Large intestine (tissue), 3 donors: ENCODE measurements around the gene NAMPT. TPM values are rescaled to one million over a fixed set of nuclear protein-coding genes. Genes with fewer than 3 reads are reported as not detected.
"Not testable (repeated sequence)": the region's sequence is repeated elsewhere in the genome, so short reads cannot be mapped to it uniquely, and the experiment has no call there.

Experiments used
- DNase-seq, 2 donors: peaks; one replicate each; pipeline versions ENCODE4 v3.0.0 to v3.0.0-alpha.2; 2013
- H3K27ac ChIP-seq: one replicate; pipeline ENCODE4 v1.5.1; 2013; ENCODE audit warnings: low read length
- H3K27me3 ChIP-seq: 2 replicates; pipeline ENCODE4 v1.6.1; 2013; ENCODE audit warnings: low read length; ENCODE audit not compliant: control insufficient read depth, insufficient read depth
- H3K36me3 ChIP-seq: 2 replicates; pipeline ENCODE4 v1.6.1; 2013; ENCODE audit warnings: low read length; ENCODE audit not compliant: control insufficient read depth, insufficient read depth
- H3K4me1 ChIP-seq: one replicate; pipeline ENCODE4 v1.6.1; 2013; ENCODE audit warnings: low read length; ENCODE audit not compliant: control insufficient read depth, insufficient read depth
- H3K4me3 ChIP-seq: one replicate; pipeline ENCODE4 v1.5.1; 2013; ENCODE audit warnings: low read length
- H3K9me3 ChIP-seq: one replicate; pipeline ENCODE4 v1.6.1; 2013; ENCODE audit warnings: mild to moderate bottlenecking, low read depth, low read length, moderate library complexity; ENCODE audit not compliant: control insufficient read depth
- WGBS: methylation state at CpG from one replicate; pipeline ENCODE4 v1.1.5; 2013; ENCODE audit warnings: low lambda C conversion rate; ENCODE audit not compliant: insufficient coverage; 5-methylcytosine and 5-hydroxymethylcytosine counted together
- polyA plus RNA-seq: library from polyadenylated mRNA; unstranded; fragments of 120-200 nt; gene quantifications from one replicate; pipeline ENCODE4 v1.2.1, GENCODE V29; 2013

The NAMPT gene
- polyA plus RNA-seq, 1 donor, result 111 TPM

DNA sequence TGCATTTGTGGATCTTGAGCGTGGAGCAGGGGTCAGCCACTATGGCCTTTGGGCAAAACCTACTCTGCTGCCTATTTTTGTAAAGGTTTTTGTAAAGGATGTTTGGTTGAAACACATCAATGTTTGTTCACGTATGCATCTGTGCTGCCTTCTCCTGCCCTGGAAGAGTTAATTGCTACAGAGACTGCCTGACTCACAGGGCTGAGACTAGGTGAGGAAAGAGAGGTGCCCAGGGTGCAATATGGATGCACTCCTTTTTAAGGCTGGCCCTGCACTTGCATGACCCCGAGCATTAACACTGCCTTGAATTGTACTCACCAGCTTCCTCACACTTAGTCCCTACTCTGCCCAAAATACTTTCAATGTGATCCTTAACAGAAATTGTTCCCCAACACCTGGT lies 20.9 kb upstream of the NAMPT start:
- DNase-seq, result no peak
- H3K4me3 ChIP-seq, result no peak overlapping the region
- H3K4me1 ChIP-seq, result no peaks in the 10 kb centered on the region
- no peak overlapping the region for H3K27ac ChIP-seq
- no peaks in the 10 kb centered on the region for H3K9me3 ChIP-seq
- no peaks in the 10 kb centered on the region for H3K36me3 ChIP-seq
- no peaks in the 10 kb centered on the region for H3K27me3 ChIP-seq
- 100% methylated on average over 1 of the region's 3 CpGs for WGBS

GRCh38 chr7:106304568-106304967 lies 19.8 kb upstream of the NAMPT start:
- 100% methylated on average over 1 of the region's 2 CpGs for WGBS
- Histone ChIP-seq H3K4me3 (no peak overlapping the region), H3K9me3 (no peaks in the 10 kb centered on the region), H3K27me3 (no peaks in the 10 kb centered on the region), H3K4me1 (no peaks in the 10 kb centered on the region), H3K27ac (no peak overlapping the region), H3K36me3 (no peaks in the 10 kb centered on the region)
- DNase-seq, result no peak

DNA sequence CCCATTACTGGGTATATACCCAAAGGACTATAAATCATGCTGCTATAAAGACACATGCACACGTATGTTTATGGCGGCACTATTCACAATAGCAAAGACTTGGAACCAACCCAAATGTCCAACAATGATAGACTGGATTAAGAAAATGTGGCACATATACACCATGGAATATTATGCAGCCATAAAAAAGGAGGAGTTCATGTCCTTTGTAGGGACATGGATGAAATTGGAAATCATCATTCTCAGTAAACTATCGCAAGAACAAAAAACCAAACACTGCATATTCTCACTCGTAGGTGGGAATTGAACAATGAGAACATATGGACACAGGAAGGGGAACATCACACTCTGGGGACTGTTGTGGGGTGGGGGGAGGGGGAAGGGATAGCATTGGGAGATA lies 13.8 kb upstream of the NAMPT start:
- no CpG with 5 or more reads among the region's 4 CpGs for WGBS
- H3K4me1 ChIP-seq, result not testable (repeated sequence)

GRCh38 chr7:106298155-106298554 lies 13.4 kb upstream of the NAMPT start:
- WGBS, result no CpG with 5 or more reads among the region's 4 CpGs
- not testable (repeated sequence) for H3K9me3 ChIP-seq, H3K36me3 ChIP-seq, H3K27ac ChIP-seq, H3K4me1 ChIP-seq, DNase-seq, H3K27me3 ChIP-seq, H3K4me3 ChIP-seq

More for the DNA sequence above, 13.8 kb upstream of the NAMPT start:
- not testable (repeated sequence) for H3K9me3 ChIP-seq, H3K4me3 ChIP-seq, H3K27ac ChIP-seq, DNase-seq, H3K27me3 ChIP-seq, H3K36me3 ChIP-seq

GRCh38 chr7:106294334-106294733 lies 9.6 kb upstream of the NAMPT start:
- Histone ChIP-seq H3K9me3 (no peaks in the 10 kb centered on the region), H3K4me3 (no peak overlapping the region), H3K36me3 (no peaks in the 10 kb centered on the region), H3K27me3 (no peaks in the 10 kb centered on the region), H3K4me1 (peaks cover 14% of the 10 kb centered on the region), H3K27ac (no peak overlapping the region)
- WGBS, result no CpG with 5 or more reads among the region's 2 CpGs
- DNase-seq, result no peak

- H3K4me1 ChIP-seq, result peaks cover 14% of the 10 kb centered on the region
- DNase-seq, result peak in 1 of 2 donors; percentile 31
- no peaks in the 10 kb centered on the region for H3K9me3 ChIP-seq
- H3K27me3 ChIP-seq, result no peaks in the 10 kb centered on the region
- no peaks in the 10 kb centered on the region for H3K36me3 ChIP-seq
- H3K4me3 ChIP-seq, result no peak overlapping the region
- peak overlapping the region; percentile 95 for H3K27ac ChIP-seq
- 50% methylated on average over 2 of the region's 4 CpGs for WGBS
These were observed 6.5 kb upstream of the NAMPT start for GRCh38 chr7:106291247-106291646.

GRCh38 chr7:106290319-106290718 lies 5.5 kb upstream of the NAMPT start:
- H3K36me3 ChIP-seq, result no peaks in the 10 kb centered on the region
- H3K27me3 ChIP-seq, result no peaks in the 10 kb centered on the region
- no peaks in the 10 kb centered on the region for H3K9me3 ChIP-seq
- 40% methylated on average over 1 of the region's 5 CpGs for WGBS
- DNase-seq, result peak; percentile 95 to 98
- peaks cover 14% of the 10 kb centered on the region for H3K4me1 ChIP-seq
- no peak overlapping the region for H3K4me3 ChIP-seq
- H3K27ac ChIP-seq, result peak overlapping the region; percentile 95

DNA sequence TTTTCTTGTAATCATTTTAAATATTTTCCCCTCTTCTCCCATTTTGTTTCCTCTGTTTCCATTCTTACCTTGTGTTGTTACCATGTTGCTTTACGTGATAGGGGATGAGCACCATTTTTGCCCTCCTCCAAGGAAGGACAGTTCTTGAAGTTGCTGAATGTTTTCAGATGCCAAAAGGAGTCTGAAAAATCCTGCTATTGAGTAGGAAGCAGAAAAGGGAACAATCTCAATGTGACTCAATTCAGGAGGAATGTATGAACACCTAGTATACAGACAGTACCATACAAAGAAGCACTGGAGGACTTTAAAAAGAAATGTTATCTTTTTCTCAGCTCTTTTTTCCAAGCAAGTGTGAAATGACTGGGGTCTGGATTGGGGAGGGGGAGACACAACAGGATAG lies 5.1 kb upstream of the NAMPT start:
- no peak for DNase-seq
- H3K4me1 ChIP-seq, result peaks cover 14% of the 10 kb centered on the region
- H3K4me3 ChIP-seq, result no peak overlapping the region
- H3K27ac ChIP-seq, result peak overlapping the region; percentile 95
- 0% methylated on average over 1 of the region's 1 CpG for WGBS
- no peaks in the 10 kb centered on the region for H3K27me3 ChIP-seq
- no peaks in the 10 kb centered on the region for H3K9me3 ChIP-seq
- H3K36me3 ChIP-seq, result no peaks in the 10 kb centered on the region

DNA sequence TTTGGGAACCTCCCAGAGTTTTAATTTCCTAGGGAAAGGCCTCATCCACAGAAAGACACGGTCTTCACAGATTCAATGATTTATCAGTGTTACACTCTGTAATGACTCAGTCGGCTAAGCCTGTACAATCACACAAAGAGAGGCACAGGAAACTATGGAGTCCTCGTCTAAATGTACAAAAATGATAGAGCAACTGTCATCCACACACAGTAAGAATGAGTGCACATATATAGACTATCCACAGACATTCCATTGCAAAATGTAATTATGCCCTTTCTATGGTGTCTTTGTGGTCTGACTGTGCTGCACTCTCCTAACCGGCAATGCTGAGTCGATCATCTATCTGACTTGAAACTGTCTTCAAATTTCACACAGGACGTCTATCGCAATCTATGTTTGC lies 3.5 kb upstream of the NAMPT start:
- Histone ChIP-seq H3K27ac (no peak overlapping the region), H3K4me1 (peaks cover 14% of the 10 kb centered on the region), H3K9me3 (no peaks in the 10 kb centered on the region), H3K36me3 (no peaks in the 10 kb centered on the region), H3K27me3 (no peaks in the 10 kb centered on the region), H3K4me3 (no peak overlapping the region)
- DNase-seq, result no peak
- 75% methylated on average over 2 of the region's 7 CpGs for WGBS

DNA sequence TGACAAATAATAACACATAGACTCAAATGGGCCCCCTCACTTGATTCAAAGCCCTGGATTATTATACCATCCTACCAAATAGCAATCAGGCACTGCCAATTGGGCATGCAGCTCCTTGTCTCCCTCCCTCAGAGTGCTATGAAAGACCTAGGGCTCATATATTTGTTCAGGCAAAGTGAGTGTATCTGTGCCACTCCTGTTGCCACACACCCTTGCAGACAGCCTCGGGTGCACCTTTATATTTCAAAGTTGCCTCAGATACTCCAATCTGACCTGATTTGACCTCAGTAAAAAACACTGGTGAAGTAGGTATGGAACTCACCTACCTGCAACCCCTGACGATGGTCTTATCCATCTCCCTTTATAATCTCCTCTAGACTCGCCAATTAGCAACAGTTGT lies 3.0 kb upstream of the NAMPT start:
- H3K36me3 ChIP-seq, result no peaks in the 10 kb centered on the region
- no peak overlapping the region for H3K27ac ChIP-seq
- peak in 1 of 2 donors; percentile 48 for DNase-seq
- H3K27me3 ChIP-seq, result no peaks in the 10 kb centered on the region
- WGBS, result 80% methylated on average over 1 of the region's 3 CpGs
- no peak overlapping the region for H3K4me3 ChIP-seq
- peaks cover 14% of the 10 kb centered on the region for H3K4me1 ChIP-seq
- H3K9me3 ChIP-seq, result no peaks in the 10 kb centered on the region

DNA sequence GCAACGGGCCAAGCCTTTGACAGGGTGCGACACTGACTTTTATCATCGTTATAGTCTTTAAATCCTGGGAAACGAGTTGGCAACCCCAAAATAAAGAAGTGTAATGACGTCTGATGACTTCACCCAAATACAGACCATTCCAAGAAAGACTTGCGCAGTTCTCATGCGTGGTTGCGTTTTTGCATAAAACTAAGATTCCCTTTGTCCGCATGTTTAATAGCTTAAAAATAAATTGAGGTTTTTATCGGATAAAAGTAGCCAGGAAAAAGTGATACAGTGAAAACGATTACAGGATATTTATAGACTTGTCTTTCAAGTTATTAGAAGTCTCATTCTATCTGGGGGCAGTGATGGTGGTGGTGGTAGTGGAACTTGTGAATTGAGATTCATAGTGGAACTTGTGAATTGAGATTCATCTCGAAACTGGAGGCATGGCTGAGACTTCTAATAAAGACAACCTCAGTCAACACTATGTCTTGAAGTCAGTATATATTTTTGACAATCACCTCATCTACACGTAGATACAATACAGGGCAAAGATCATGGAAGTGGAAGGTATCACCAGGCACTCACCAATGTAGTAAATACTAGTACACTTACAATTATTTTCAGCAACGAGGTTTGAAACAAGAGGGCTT lies 1.2 kb upstream of the NAMPT start:
- Histone ChIP-seq H3K27ac (peak overlapping the region; percentile 100), H3K36me3 (no peaks in the 10 kb centered on the region), H3K27me3 (no peaks in the 10 kb centered on the region), H3K9me3 (no peaks in the 10 kb centered on the region), H3K4me1 (peaks cover 8% of the 10 kb centered on the region), H3K4me3 (peak overlapping the region; percentile 92)
- 43% methylated on average over 6 of the region's 14 CpGs for WGBS
- DNase-seq, result peak; percentile 21 to 61
